Neutrophil (primary cell): ENCODE data around the gene TBCD.

ENCODE experiments used
- H3K27ac ChIP-seq: fragments of 200-600 bp; sonication (generic); 2 replicates; pipeline ENCODE4 v1.5.1; 2016; ENCODE audit warnings: mild to moderate bottlenecking, moderate library complexity
- H3K27me3 ChIP-seq: fragments of 200-600 bp; sonication (generic); 2 replicates; pipeline ENCODE4 v1.6.0; 2016; ENCODE audit warnings: mild to moderate bottlenecking
- H3K36me3 ChIP-seq: fragments of 200-600 bp; sonication (generic); 2 replicates; pipeline ENCODE4 v1.5.1; 2017
- H3K4me1 ChIP-seq, 2 experiments: fragments of 200-600 bp in 1 of 2; sonication (generic) in 1 of 2; 1 replicate in 1 of 2; 2 replicates in 1 of 2; pipeline versions ENCODE4 v1.5.1 to v1.6.1; 2013 to 2016; ENCODE audit warnings: low read depth in 1 of 2, low read length in 1 of 2, mild to moderate bottlenecking in 1 of 2, moderate library complexity in 1 of 2; ENCODE audit not compliant: control insufficient read depth in 1 of 2, insufficient read depth in 1 of 2
- H3K4me3 ChIP-seq, 2 experiments: fragments of 200-600 bp in 1 of 2; sonication (generic) in 1 of 2; 1 replicate in 1 of 2; 2 replicates in 1 of 2; pipeline ENCODE4 v1.5.1; 2013 to 2016; ENCODE audit warnings: low read depth in 1 of 2, low read length in 1 of 2, mild to moderate bottlenecking in 1 of 2, moderate library complexity in 1 of 2
- H3K9me3 ChIP-seq: fragments of 200-600 bp; sonication (generic); 2 replicates; pipeline ENCODE4 v1.5.1; 2016
- TF ChIP-seq, protein P1 (sequence below): fragments of 200-600 bp; sonication (generic); IDR thresholded peaks from 2 replicates; pipeline ENCODE4 v1.5.1; 2016; ENCODE audit warnings: antibody characterized with exemption

TBCD gene

DNA sequence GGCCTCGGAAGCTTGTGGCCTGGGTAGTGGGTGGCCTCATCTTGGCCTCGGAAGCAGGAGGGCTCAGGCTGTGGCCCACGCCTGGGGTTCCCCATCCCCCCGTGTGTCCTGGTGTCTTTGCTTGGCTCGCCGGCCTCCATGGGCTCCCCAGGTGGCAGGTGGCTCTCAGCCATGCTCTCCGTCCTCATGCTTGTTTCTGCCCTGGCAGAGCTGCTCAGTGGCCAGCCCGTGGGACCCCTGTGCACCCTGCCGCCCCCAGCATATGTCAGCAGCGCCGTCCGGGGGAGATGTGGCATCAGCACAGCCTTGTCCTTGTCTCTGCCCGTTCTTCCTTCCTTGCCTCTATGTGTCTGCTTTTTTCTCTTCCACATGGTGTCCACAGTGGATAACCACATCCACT lies 38.5 kb downstream of the TBCD start:
- no peaks in the 10 kb centered on the region for H3K36me3 ChIP-seq
- H3K9me3 ChIP-seq: no peaks in the 10 kb centered on the region
- H3K4me3 ChIP-seq: no peak overlapping the region
- no peaks in the 10 kb centered on the region for H3K4me1 ChIP-seq
- TF ChIP-seq, protein P1, sequence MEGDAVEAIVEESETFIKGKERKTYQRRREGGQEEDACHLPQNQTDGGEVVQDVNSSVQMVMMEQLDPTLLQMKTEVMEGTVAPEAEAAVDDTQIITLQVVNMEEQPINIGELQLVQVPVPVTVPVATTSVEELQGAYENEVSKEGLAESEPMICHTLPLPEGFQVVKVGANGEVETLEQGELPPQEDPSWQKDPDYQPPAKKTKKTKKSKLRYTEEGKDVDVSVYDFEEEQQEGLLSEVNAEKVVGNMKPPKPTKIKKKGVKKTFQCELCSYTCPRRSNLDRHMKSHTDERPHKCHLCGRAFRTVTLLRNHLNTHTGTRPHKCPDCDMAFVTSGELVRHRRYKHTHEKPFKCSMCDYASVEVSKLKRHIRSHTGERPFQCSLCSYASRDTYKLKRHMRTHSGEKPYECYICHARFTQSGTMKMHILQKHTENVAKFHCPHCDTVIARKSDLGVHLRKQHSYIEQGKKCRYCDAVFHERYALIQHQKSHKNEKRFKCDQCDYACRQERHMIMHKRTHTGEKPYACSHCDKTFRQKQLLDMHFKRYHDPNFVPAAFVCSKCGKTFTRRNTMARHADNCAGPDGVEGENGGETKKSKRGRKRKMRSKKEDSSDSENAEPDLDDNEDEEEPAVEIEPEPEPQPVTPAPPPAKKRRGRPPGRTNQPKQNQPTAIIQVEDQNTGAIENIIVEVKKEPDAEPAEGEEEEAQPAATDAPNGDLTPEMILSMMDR: no peak
- no peaks in the 10 kb centered on the region for H3K27me3 ChIP-seq
- no peak overlapping the region for H3K27ac ChIP-seq

DNA sequence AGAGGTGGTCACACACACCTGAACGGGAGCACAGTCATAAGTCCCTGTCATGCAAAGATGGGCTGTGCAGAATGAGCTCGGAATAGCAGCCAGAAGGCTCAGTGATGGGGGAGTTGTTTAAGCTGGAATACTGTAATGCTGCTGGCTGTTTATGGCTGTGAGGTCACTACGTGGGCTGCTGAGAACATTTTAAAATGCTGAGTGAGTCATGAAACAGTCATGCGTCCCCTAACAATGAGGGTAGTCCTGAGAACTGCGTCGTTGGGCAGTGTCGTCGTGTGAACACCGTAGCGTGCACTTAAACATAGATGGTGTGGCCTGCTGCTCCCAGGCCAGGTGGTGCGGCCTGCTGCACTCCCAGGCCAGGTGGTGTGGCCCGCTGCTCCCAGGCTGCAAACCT lies 39.7 kb downstream of the TBCD start:
- Histone ChIP-seq H3K36me3 (no peaks in the 10 kb centered on the region), H3K4me3 (no peak overlapping the region), H3K27ac (no peak overlapping the region), H3K9me3 (no peaks in the 10 kb centered on the region), H3K27me3 (no peaks in the 10 kb centered on the region), H3K4me1 (no peaks in the 10 kb centered on the region)
- TF ChIP-seq, protein P1: no peak

DNA sequence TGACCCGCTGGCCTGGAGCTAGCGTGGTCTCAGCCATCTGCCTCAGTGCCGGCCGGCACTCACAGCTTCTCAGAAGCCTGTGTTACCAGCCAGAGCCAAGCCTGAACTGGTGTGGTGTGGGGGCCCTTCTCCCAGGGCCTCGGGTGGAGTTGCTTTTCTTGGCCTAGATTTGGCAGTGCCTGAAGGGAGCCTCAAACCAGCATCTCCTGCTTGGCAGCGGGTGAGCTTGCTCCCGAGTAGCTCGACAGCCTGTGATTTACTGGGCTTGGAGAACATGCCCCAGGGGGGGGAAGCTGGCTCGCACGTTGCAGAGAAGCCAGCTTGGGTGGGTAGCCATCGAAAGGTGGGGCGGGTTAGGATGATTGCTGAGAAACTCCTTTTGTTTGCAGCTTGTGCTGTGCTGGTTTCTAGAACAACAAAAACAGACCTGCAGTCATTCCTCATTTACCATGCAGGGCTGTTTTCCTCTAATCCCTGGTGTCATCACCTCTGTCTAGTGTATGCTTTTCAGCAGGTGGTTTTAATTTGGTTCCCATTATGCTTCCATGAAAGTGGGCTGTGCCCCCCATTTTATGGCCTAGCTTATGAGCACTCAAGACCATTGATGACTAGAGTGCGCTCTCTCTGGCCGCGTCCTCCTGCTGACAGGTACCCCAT lies 42.2 kb downstream of the TBCD start:
- TF ChIP-seq, protein P1: no peak
- H3K4me3 ChIP-seq: no peak overlapping the region
- H3K36me3 ChIP-seq: no peaks in the 10 kb centered on the region
- no peaks in the 10 kb centered on the region for H3K9me3 ChIP-seq
- H3K27ac ChIP-seq: no peak overlapping the region
- no peaks in the 10 kb centered on the region for H3K27me3 ChIP-seq
- H3K4me1 ChIP-seq: no peaks in the 10 kb centered on the region

DNA sequence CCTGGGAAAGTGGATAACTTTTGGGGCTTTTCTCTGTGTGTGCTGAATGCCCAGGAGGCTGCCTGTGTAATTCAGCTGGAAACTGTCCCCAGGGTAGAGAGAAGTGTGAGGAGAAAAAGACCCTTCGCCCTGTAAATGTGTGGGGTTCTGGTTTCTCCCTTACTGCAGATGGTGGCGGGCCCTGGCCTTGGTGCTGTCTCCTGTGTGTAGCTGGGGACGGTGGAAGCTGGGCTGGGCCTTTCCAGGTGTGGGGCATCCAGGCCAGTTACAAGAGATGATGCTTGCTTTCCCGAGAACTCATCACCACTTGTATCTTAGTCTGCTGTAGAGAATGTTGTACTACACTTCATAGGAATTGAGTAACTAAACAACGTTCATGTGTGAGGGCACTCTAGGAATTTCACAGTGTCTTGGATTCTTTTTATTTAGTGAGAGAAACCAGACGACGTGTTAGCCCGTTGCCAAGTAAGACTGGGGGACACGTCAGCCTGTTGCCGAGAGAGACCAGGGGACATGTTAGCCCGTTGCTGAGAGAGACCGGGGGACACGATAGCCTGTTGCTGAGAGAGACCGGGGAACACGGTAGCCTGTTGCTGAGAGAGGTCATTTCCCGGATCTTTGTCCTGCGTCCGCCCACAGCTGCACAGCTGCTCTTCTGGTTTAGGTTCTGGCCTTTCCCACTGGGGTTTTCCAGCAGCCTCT lies 43.1 kb downstream of the TBCD start:
- H3K4me3 ChIP-seq: no peak overlapping the region
- H3K27me3 ChIP-seq: no peaks in the 10 kb centered on the region
- TF ChIP-seq, protein P1: no peak
- no peaks in the 10 kb centered on the region for H3K4me1 ChIP-seq
- H3K36me3 ChIP-seq: no peaks in the 10 kb centered on the region
- no peaks in the 10 kb centered on the region for H3K9me3 ChIP-seq
- no peak overlapping the region for H3K27ac ChIP-seq

DNA sequence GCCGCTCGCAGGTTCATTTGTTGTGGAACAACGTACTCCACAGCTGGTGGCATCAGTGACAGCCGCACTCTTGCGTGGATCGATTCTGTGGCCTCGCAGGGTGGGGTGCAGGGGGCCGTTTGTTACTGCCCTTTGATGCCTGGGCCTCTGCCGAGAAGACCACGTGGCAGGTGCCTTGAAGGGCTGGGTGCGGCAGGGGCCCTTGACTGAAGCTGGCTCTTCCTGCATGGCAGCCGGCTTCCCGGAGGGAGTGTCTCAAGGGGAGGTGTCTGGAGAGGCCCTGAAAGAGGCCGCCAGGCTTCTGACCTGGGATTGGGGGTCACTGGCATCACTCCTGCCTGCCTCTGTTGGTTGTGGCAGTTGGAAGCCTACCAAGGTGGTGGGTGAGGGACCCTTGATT lies 43.8 kb downstream of the TBCD start:
- TF ChIP-seq, protein P1: no peak

More for the DNA sequence above, 43.8 kb downstream of the TBCD start:
- Histone ChIP-seq H3K4me3 (no peak overlapping the region), H3K27me3 (no peaks in the 10 kb centered on the region), H3K9me3 (no peaks in the 10 kb centered on the region), H3K4me1 (no peaks in the 10 kb centered on the region), H3K27ac (no peak overlapping the region), H3K36me3 (peaks cover under 1% of the 10 kb centered on the region)
